Measurements from ENCODE around the gene TLE1. TPM values are rescaled to one million over a fixed set of nuclear protein-coding genes. Genes with fewer than 3 reads are reported as not detected.
A peak's percentile ranks its signal among the peaks of the same experiment; 100 is the strongest.

The TLE1 gene
- polyA plus RNA-seq, 3 donors, result 0.46 to 2.5 (median 1.2) TPM

- DNase-seq, result no peak
- no peak overlapping the region for H3K27ac ChIP-seq (ENCODE audit: low read depth in 1 of 2, low read length in 2 of 2)
- no peaks in the 10 kb centered on the region for H3K9me3 ChIP-seq (replicated peaks in 1 of 2; ENCODE audit: control insufficient read depth in 1 of 2, insufficient read depth in 1 of 2, low read length in 2 of 2)
- H3K27ac Mint-ChIP-seq, result no peak overlapping the region
- WGBS (ENCODE audit: insufficient coverage), result 86% methylated on average over 1 of the region's 1 CpG
- H3K4me2 ChIP-seq (replicated peaks; ENCODE audit: extremely low read depth, low read length, poor library complexity, severe bottlenecking), result no peak overlapping the region
- H3K27me3 Mint-ChIP-seq (ENCODE audit: low read depth in 3 of 3), result peaks cover 5 to 12% (median 5%) of the 10 kb centered on the region in 3 donors
- peaks cover 4% of the 10 kb centered on the region for H3K4me1 Mint-ChIP-seq
- H3K36me3 Mint-ChIP-seq, result peaks cover 15 to 35% of the 10 kb centered on the region in 2 donors
- peaks cover 2 to 12% of the 10 kb centered on the region in 2 donors for H3K27me3 ChIP-seq (ENCODE audit: control insufficient read depth in 2 of 2, insufficient read depth in 2 of 2, low read length in 2 of 2)
- H3K36me3 ChIP-seq (replicated peaks in 1 of 2; ENCODE audit: control insufficient read depth in 1 of 2, insufficient read depth in 2 of 2, low read length in 2 of 2), result no peaks in the 10 kb centered on the region
- no peak overlapping the region for H3K9ac ChIP-seq (ENCODE audit: insufficient read depth, low read length, poor library complexity, severe bottlenecking)
- intact Hi-C loops (cut with micrococcal nuclease), result no loop called here
- no peak overlapping the region for H3K4me3 Mint-ChIP-seq
- H3K4me1 ChIP-seq (ENCODE audit: control insufficient read depth in 1 of 2, insufficient read depth in 2 of 2, low read length in 2 of 2), result peaks cover 12 to 14% of the 10 kb centered on the region in 2 donors
- H4K20me1 ChIP-seq (ENCODE audit: insufficient read depth, low read length), result no peaks in the 10 kb centered on the region
- H3K4me3 ChIP-seq (replicated peaks in 1 of 3; ENCODE audit: low read depth in 2 of 3, low read length in 3 of 3), result no peak overlapping the region
- H3K79me2 ChIP-seq (ENCODE audit: insufficient read depth, low read length), result no peaks in the 10 kb centered on the region
- no peak for TF ChIP-seq CTCF (IDR thresholded peaks at IDR 0.05)
- peaks cover 0 to 3% (median 0%) of the 10 kb centered on the region in 7 donors for H3K9me3 Mint-ChIP-seq
- no peak overlapping the region for H2AFZ ChIP-seq (ENCODE audit: insufficient read depth, low read depth, low read length, poor library complexity, severe bottlenecking)
These were observed 8.8 kb downstream of the TLE1 start for GRCh38 chr9:81680506-81680905.

DNA sequence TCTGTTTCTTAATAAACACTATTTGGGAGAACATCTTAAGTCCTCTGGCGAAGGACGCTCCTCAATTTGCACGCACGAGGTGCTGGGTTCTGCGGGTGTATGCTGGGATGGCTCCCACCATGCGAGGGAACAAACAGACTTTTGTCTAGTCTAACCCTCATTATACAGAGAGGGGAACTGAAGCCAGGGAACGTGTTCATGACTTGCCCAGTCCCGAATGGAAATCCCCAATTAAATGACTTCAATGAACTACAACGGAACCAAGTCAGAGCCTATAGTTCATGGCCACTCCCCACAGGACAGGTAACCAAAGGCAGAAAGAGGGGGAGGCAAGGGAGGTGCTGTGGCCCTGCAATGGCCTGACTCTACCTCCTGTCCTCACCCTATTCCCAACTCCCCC, 9.3 kb downstream of the TLE1 start:
- Histone ChIP-seq H3K4me3 (replicated peaks in 1 of 3; ENCODE audit: low read depth in 2 of 3, low read length in 3 of 3) (no peak overlapping the region), H3K27me3 (ENCODE audit: control insufficient read depth in 2 of 2, insufficient read depth in 2 of 2, low read length in 2 of 2) (peaks cover 1 to 7% of the 10 kb centered on the region in 2 donors), H3K36me3 (replicated peaks in 1 of 2; ENCODE audit: control insufficient read depth in 1 of 2, insufficient read depth in 2 of 2, low read length in 2 of 2) (no peaks in the 10 kb centered on the region), H3K9me3 (replicated peaks in 1 of 2; ENCODE audit: control insufficient read depth in 1 of 2, insufficient read depth in 1 of 2, low read length in 2 of 2) (no peaks in the 10 kb centered on the region), H3K79me2 (ENCODE audit: insufficient read depth, low read length) (no peaks in the 10 kb centered on the region), H2AFZ (ENCODE audit: insufficient read depth, low read depth, low read length, poor library complexity, severe bottlenecking) (no peak overlapping the region), H4K20me1 (ENCODE audit: insufficient read depth, low read length) (no peaks in the 10 kb centered on the region), H3K4me2 (replicated peaks; ENCODE audit: extremely low read depth, low read length, poor library complexity, severe bottlenecking) (no peak overlapping the region), H3K4me1 (ENCODE audit: control insufficient read depth in 1 of 2, insufficient read depth in 2 of 2, low read length in 2 of 2) (peaks cover 12 to 14% of the 10 kb centered on the region in 2 donors), H3K27ac (ENCODE audit: low read depth in 1 of 2, low read length in 2 of 2) (no peak overlapping the region), H3K9ac (ENCODE audit: insufficient read depth, low read length, poor library complexity, severe bottlenecking) (no peak overlapping the region)
- Mint-ChIP-seq H3K4me3 (no peak overlapping the region), H3K36me3 (peaks cover 15 to 35% of the 10 kb centered on the region in 2 donors), H3K9me3 (peaks cover 0 to 3% (median 0%) of the 10 kb centered on the region in 7 donors), H3K4me1 (peaks cover 4% of the 10 kb centered on the region), H3K27ac (peak overlapping the region in 1 of 7 donors; percentile 73), H3K27me3 (ENCODE audit: low read depth in 3 of 3) (peaks cover 5 to 12% (median 5%) of the 10 kb centered on the region in 3 donors)
- DNase-seq, result no peak
- 97% methylated on average over 6 of the region's 9 CpGs for WGBS (ENCODE audit: insufficient coverage)
- no peak for TF ChIP-seq CTCF (IDR thresholded peaks at IDR 0.05)
- intact Hi-C loops (cut with micrococcal nuclease), result no loop called here
